Astrocyte (in vitro differentiated cells and primary cell): ENCODE measurements around the gene FCGR3A. TPM values are rescaled to one million over a fixed set of nuclear protein-coding genes. Genes with fewer than 3 reads are reported as not detected.
"Not testable (repeated sequence)": the region's sequence is repeated elsewhere in the genome, so short reads cannot be mapped to it uniquely, and the experiment has no call there.

Source experiments
- DNase-seq: peaks from one replicate; pipeline ENCODE4 v3.0.0-alpha.2; 2010; ENCODE audit warnings: low read depth
- FAIRE-seq: peaks from 2 replicates; lab custom pipeline; 2011; peaks lifted over from hg19 to GRCh38; lab: Jason Lieb, UNC
- H2AFZ ChIP-seq: 2 replicates; pipeline ENCODE4 v1.6.0; 2012; ENCODE audit warnings: low read depth, low read length, inconsistent platforms
- H3K27ac ChIP-seq: 2 replicates; pipeline ENCODE4 v1.5.1; 2011; ENCODE audit warnings: low read depth, low read length, inconsistent platforms
- H3K27me3 ChIP-seq: 2 replicates; pipeline ENCODE4 v1.6.0; 2011; ENCODE audit warnings: low read length, inconsistent platforms; ENCODE audit not compliant: insufficient read depth
- H3K36me3 ChIP-seq: 2 replicates; pipeline ENCODE4 v1.5.1; 2011; ENCODE audit warnings: low read length, inconsistent platforms; ENCODE audit not compliant: insufficient read depth
- H3K4me1 ChIP-seq: 2 replicates; pipeline ENCODE4 v1.5.1; 2011; ENCODE audit warnings: low read length, inconsistent platforms; ENCODE audit not compliant: insufficient read depth
- H3K4me2 ChIP-seq: 2 replicates; pipeline ENCODE4 v1.6.0; 2012; ENCODE audit warnings: low read length, inconsistent platforms
- H3K4me3 ChIP-seq: 2 replicates; pipeline ENCODE4 v1.5.1; 2011; ENCODE audit warnings: low read depth, mild to moderate bottlenecking, low read length, inconsistent platforms; ENCODE audit not compliant: insufficient read depth
- H3K79me2 ChIP-seq: 2 replicates; pipeline ENCODE4 v1.6.0; 2012; ENCODE audit warnings: mild to moderate bottlenecking, low read length, inconsistent platforms; ENCODE audit not compliant: insufficient read depth
- H3K9ac ChIP-seq: 2 replicates; pipeline ENCODE4 v1.6.0; 2012; ENCODE audit warnings: mild to moderate bottlenecking, low read length, inconsistent platforms
- H3K9me3 ChIP-seq: 2 replicates; pipeline ENCODE4 v1.5.1; 2012; ENCODE audit warnings: low read depth, mild to moderate bottlenecking, low read length, inconsistent platforms; ENCODE audit not compliant: insufficient read depth
- H4K20me1 ChIP-seq: 2 replicates; pipeline ENCODE4 v1.6.0; 2012; ENCODE audit warnings: low read length, inconsistent platforms; ENCODE audit not compliant: insufficient read depth
- H3K27ac Mint-ChIP-seq: one replicate; pipeline ENCODE4 v1.8.0; 2021; ENCODE audit warnings: mild to moderate bottlenecking, mixed read lengths; ENCODE audit not compliant: unreplicated experiment
- H3K27me3 Mint-ChIP-seq: one replicate; pipeline ENCODE4 v1.8.0; 2021; ENCODE audit warnings: low read depth, mixed read lengths; ENCODE audit not compliant: unreplicated experiment
- H3K36me3 Mint-ChIP-seq: one replicate; pipeline ENCODE4 v1.8.0; 2021; ENCODE audit warnings: low read depth, mixed read lengths; ENCODE audit not compliant: unreplicated experiment
- H3K4me1 Mint-ChIP-seq: one replicate; pipeline ENCODE4 v1.8.0; 2021; ENCODE audit warnings: low read depth, mixed read lengths; ENCODE audit not compliant: unreplicated experiment
- H3K4me3 Mint-ChIP-seq: one replicate; pipeline ENCODE4 v1.8.0; 2021; ENCODE audit warnings: mild to moderate bottlenecking, moderate library complexity, mixed read lengths; ENCODE audit not compliant: unreplicated experiment
- H3K9me3 Mint-ChIP-seq: one replicate; pipeline ENCODE4 v1.8.0; 2021; ENCODE audit warnings: mild to moderate bottlenecking, mixed read lengths; ENCODE audit not compliant: unreplicated experiment
- total RNA-seq: library from RNA; stranded (reverse); gene quantifications from 2 replicates; pipeline ENCODE4 v1.2.1, GENCODE V29; 2021

Gene FCGR3A
- total RNA-seq, 1 donor from 2014 or later = not detected

- H3K4me3 Mint-ChIP-seq, H3K27ac Mint-ChIP-seq, H2AFZ ChIP-seq, FAIRE-seq, H3K4me3 ChIP-seq, H3K4me2 ChIP-seq, H3K27me3 ChIP-seq, H3K4me1 Mint-ChIP-seq, DNase-seq, H3K9me3 ChIP-seq, H3K9ac ChIP-seq, H3K79me2 ChIP-seq, H3K27ac ChIP-seq, H3K9me3 Mint-ChIP-seq, H3K36me3 Mint-ChIP-seq, H4K20me1 ChIP-seq, H3K36me3 ChIP-seq, H3K4me1 ChIP-seq, H3K27me3 Mint-ChIP-seq: not testable (repeated sequence)
Observed at GRCh38 chr1:161580879-161581537, 31.4 kb upstream of the FCGR3A start.

GRCh38 chr1:161579856-161580507, 30.4 kb upstream of the FCGR3A start:
- not testable (repeated sequence) for H3K79me2 ChIP-seq, H3K27me3 ChIP-seq, H3K36me3 ChIP-seq, H3K4me2 ChIP-seq, H3K27ac Mint-ChIP-seq, H3K4me1 Mint-ChIP-seq, DNase-seq, H3K4me3 ChIP-seq, H3K4me3 Mint-ChIP-seq, H3K27me3 Mint-ChIP-seq, H3K4me1 ChIP-seq, H3K36me3 Mint-ChIP-seq, H3K9me3 Mint-ChIP-seq, H2AFZ ChIP-seq, FAIRE-seq, H3K9me3 ChIP-seq, H4K20me1 ChIP-seq, H3K9ac ChIP-seq, H3K27ac ChIP-seq

GRCh38 chr1:161576676-161577075, 27.1 kb upstream of the FCGR3A start:
- not testable (repeated sequence) for H3K9me3 ChIP-seq, H3K4me3 Mint-ChIP-seq, H3K27ac ChIP-seq, H3K4me1 Mint-ChIP-seq, H3K9me3 Mint-ChIP-seq, H3K36me3 Mint-ChIP-seq, FAIRE-seq, H3K79me2 ChIP-seq, H3K27me3 ChIP-seq, H2AFZ ChIP-seq, DNase-seq, H3K4me2 ChIP-seq, H3K4me1 ChIP-seq, H3K9ac ChIP-seq, H3K27me3 Mint-ChIP-seq, H3K36me3 ChIP-seq, H4K20me1 ChIP-seq, H3K4me3 ChIP-seq, H3K27ac Mint-ChIP-seq

GRCh38 chr1:161571703-161572102, 22.1 kb upstream of the FCGR3A start:
- not testable (repeated sequence) for H3K4me3 Mint-ChIP-seq, H3K4me3 ChIP-seq, H3K9ac ChIP-seq, H3K9me3 ChIP-seq, H3K9me3 Mint-ChIP-seq, H2AFZ ChIP-seq, H3K27me3 ChIP-seq, H3K4me2 ChIP-seq, H3K27me3 Mint-ChIP-seq, H3K4me1 Mint-ChIP-seq, H3K27ac ChIP-seq, H4K20me1 ChIP-seq, H3K36me3 ChIP-seq, H3K36me3 Mint-ChIP-seq, DNase-seq, H3K79me2 ChIP-seq, H3K27ac Mint-ChIP-seq, H3K4me1 ChIP-seq, FAIRE-seq

- H3K27ac ChIP-seq, H3K9me3 Mint-ChIP-seq, H3K79me2 ChIP-seq, H4K20me1 ChIP-seq, H3K27me3 Mint-ChIP-seq, FAIRE-seq, H2AFZ ChIP-seq, H3K4me2 ChIP-seq, H3K9me3 ChIP-seq, H3K4me3 Mint-ChIP-seq, H3K4me3 ChIP-seq, H3K36me3 Mint-ChIP-seq, H3K27me3 ChIP-seq, H3K4me1 ChIP-seq, H3K27ac Mint-ChIP-seq, H3K4me1 Mint-ChIP-seq, H3K9ac ChIP-seq, DNase-seq, H3K36me3 ChIP-seq: not testable (repeated sequence)
Observed at GRCh38 chr1:161566602-161566960, 17.0 kb upstream of the FCGR3A start.

- not testable (repeated sequence) for H3K27ac ChIP-seq, H3K27me3 Mint-ChIP-seq, FAIRE-seq, H4K20me1 ChIP-seq, H3K36me3 ChIP-seq, H3K4me1 Mint-ChIP-seq, H3K27ac Mint-ChIP-seq, H3K4me1 ChIP-seq, DNase-seq, H3K27me3 ChIP-seq, H3K9me3 ChIP-seq, H3K79me2 ChIP-seq, H3K4me3 Mint-ChIP-seq, H3K9ac ChIP-seq, H2AFZ ChIP-seq, H3K4me2 ChIP-seq, H3K36me3 Mint-ChIP-seq, H3K4me3 ChIP-seq, H3K9me3 Mint-ChIP-seq
Observed at GRCh38 chr1:161563522-161563921, 13.9 kb upstream of the FCGR3A start.
